ENCODE data around the gene C1orf21. TPM values are rescaled to one million over a fixed set of nuclear protein-coding genes. Genes with fewer than 3 reads are reported as not detected.

C1orf21 gene
- polyA plus RNA-seq, 1 of the 3 experiments (the other 2 are of a cell fraction) = 4.8 TPM

DNA sequence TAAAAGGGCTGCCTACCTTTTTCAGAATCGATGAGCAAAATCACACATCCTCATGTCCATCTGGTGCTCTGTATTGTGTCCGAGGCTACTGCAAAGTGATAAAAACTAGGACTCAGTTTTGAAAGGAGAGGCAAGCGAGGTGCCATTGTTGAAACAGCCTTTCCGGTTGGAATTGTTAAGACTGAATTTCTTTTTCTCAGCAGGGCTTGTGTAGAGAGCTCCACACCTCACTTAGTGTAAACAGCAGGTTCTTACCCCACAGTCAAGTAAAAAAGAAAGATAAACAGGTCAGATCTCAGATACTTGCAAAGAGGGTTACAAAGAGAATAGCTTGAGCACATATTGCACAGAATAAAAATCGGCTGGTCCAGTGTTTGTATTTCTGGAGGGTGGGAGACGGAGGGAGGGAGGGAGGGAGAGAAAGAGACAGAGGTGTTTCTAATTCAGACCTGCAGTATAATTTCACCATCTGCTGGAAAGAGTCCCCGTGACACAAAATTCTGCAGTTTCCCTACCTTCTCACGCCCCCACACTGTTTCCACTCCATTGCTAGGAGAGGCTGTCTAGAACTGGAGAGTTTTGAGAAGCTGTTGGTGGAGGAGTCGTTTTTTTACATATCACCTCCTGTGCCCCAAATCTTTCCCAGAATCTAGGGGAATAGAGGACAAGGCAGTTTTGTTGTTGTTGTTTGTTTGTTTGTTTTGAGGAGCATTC lies 285.3 kb downstream of the C1orf21 start:
- CTCF ChIA-PET = interaction anchor here (0.6 to 1.9 kb wide), 4 partner anchors 8 to 287 kb away, joined by 3 to 5 read pairs (median 3); no protein-coding TSS in a partner anchor

More for the DNA sequence above, 285.3 kb downstream of the C1orf21 start:
- H3K9me2 ChIP-seq = no peaks in the 10 kb centered on the region
- DNase-seq = no peak
- no peak overlapping the region for H3K9ac ChIP-seq
- no peaks in the 10 kb centered on the region for H3K36me3 ChIP-seq (replicated peaks in 1 of 2; ENCODE audit: control insufficient read depth in 1 of 2, insufficient read depth in 2 of 2, low read length in 1 of 2)
- H4K20me1 ChIP-seq (ENCODE audit: insufficient read depth) = no peaks in the 10 kb centered on the region
- no peaks in the 10 kb centered on the region for H3F3A ChIP-seq (replicated peaks; ENCODE audit: insufficient read depth)
- H3K9me3 ChIP-seq = no peaks in the 10 kb centered on the region
- no peak overlapping the region for H3K4me2 ChIP-seq
- H3K4me1 ChIP-seq (ENCODE audit: control insufficient read depth in 1 of 2, insufficient read depth in 2 of 2, low read depth in 1 of 2, low read length in 1 of 2) = peaks cover 0 to 2% of the 10 kb centered on the region in 2 experiments; a peak in 1 of 4 replicates
- H3K4me3 ChIP-seq (ENCODE audit: low read depth in 2 of 2, low read length in 1 of 2) = no peak overlapping the region
- 70% methylated on average over 9 of the region's 9 CpGs for WGBS (ENCODE audit: low lambda C conversion rate)
- POLR2A ChIA-PET = no interaction called here
- no peak overlapping the region for H2AFZ ChIP-seq (ENCODE audit: low read depth)
- TF ChIP-seq FOXM1 (IDR thresholded peaks at IDR 0.05; ENCODE audit: low read depth) = no peak
- TF ChIP-seq JUND (IDR thresholded peaks at IDR 0.05) = no peak
- TF ChIP-seq MEF2A (IDR thresholded peaks at IDR 0.05; ENCODE audit: borderline replicate concordance, low read depth) = no peak
- no peak for TF ChIP-seq NRF1 (IDR thresholded peaks at IDR 0.05; ENCODE audit: low read depth, low read length)
- TF ChIP-seq, protein P1, sequence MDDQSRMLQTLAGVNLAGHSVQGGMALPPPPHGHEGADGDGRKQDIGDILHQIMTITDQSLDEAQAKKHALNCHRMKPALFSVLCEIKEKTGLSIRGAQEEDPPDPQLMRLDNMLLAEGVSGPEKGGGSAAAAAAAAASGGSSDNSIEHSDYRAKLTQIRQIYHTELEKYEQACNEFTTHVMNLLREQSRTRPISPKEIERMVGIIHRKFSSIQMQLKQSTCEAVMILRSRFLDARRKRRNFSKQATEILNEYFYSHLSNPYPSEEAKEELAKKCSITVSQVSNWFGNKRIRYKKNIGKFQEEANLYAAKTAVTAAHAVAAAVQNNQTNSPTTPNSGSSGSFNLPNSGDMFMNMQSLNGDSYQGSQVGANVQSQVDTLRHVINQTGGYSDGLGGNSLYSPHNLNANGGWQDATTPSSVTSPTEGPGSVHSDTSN (IDR thresholded peaks at IDR 0.05) = no peak
- TF ChIP-seq RAD21 (IDR thresholded peaks at IDR 0.05; ENCODE audit: low read length) = no peak
- no peak for TF ChIP-seq FOXJ3 (CRISPR knock-in tag; IDR thresholded peaks at IDR 0.05)
- no peak for TF ChIP-seq USF2 (IDR thresholded peaks at IDR 0.05; ENCODE audit: borderline replicate concordance, low read depth, low read length)
- no peak for TF ChIP-seq TCF12 (IDR thresholded peaks at IDR 0.05)
- no peak for TF ChIP-seq RFX5 (IDR thresholded peaks at IDR 0.05; ENCODE audit: low read length)
- TF ChIP-seq, protein P2, sequence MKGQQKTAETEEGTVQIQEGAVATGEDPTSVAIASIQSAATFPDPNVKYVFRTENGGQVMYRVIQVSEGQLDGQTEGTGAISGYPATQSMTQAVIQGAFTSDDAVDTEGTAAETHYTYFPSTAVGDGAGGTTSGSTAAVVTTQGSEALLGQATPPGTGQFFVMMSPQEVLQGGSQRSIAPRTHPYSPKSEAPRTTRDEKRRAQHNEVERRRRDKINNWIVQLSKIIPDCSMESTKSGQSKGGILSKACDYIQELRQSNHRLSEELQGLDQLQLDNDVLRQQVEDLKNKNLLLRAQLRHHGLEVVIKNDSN (IDR thresholded peaks at IDR 0.05; ENCODE audit: borderline replicate concordance, low read depth) = no peak
- TF ChIP-seq SIN3A (IDR thresholded peaks at IDR 0.05; ENCODE audit: borderline replicate concordance, low read depth, low read length) = no peak
- no peak for TF ChIP-seq RXRA (IDR thresholded peaks at IDR 0.05; ENCODE audit: borderline replicate concordance, low read depth)
- TF ChIP-seq MAX (IDR thresholded peaks at IDR 0.05; ENCODE audit: low read depth) = no peak
- TF ChIP-seq, protein P3, sequence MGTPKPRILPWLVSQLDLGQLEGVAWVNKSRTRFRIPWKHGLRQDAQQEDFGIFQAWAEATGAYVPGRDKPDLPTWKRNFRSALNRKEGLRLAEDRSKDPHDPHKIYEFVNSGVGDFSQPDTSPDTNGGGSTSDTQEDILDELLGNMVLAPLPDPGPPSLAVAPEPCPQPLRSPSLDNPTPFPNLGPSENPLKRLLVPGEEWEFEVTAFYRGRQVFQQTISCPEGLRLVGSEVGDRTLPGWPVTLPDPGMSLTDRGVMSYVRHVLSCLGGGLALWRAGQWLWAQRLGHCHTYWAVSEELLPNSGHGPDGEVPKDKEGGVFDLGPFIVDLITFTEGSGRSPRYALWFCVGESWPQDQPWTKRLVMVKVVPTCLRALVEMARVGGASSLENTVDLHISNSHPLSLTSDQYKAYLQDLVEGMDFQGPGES (IDR thresholded peaks at IDR 0.05; ENCODE audit: low read depth, low read length) = no peak
- no peak for TF ChIP-seq TEAD4 (IDR thresholded peaks at IDR 0.05; ENCODE audit: borderline replicate concordance, insufficient read depth)
- no peak for TF ChIP-seq YY1 (IDR thresholded peaks at IDR 0.05; ENCODE audit: low read depth)
- TF ChIP-seq NFIC (IDR thresholded peaks at IDR 0.05; ENCODE audit: borderline replicate concordance) = no peak
- no peak for TF ChIP-seq MXI1 (IDR thresholded peaks at IDR 0.05; ENCODE audit: low read depth, low read length)
- no peak for TF ChIP-seq GABPA (IDR thresholded peaks at IDR 0.05; ENCODE audit: low read depth)
- H3K27me3 ChIP-seq (ENCODE audit: insufficient read depth) = no peaks in the 10 kb centered on the region
- H3K79me2 ChIP-seq (ENCODE audit: insufficient read depth) = no peaks in the 10 kb centered on the region
- H3K27ac ChIP-seq (ENCODE audit: low read depth in 2 of 2, low read length in 1 of 2) = no peak overlapping the region

Measured in SK-N-SH (cell line).